ENCODE results near the gene COL4A1.

The COL4A1 gene

DNA sequence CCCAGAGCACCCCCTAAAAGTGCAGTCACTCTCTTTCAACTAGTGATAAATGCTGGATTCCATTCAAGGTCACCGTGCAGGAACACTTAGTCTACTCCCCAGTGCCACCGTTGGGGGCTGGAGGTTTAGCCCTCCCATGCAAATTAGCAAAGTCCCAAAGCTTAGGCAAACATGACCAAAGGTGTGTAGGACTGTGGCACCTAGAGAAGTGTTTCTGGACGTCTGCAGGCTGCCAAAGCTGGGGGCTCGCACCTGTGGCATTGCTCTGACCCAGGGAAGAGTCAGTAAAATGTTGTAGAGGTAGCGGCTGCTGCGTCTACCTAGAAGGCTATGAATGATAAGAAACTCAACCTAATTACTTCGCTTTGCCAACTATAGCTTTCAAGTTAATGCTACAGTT, 13.9 kb downstream of the COL4A1 start:
- DNase-seq (ENCODE audit: low read depth in 2 of 2) = no peak

DNA sequence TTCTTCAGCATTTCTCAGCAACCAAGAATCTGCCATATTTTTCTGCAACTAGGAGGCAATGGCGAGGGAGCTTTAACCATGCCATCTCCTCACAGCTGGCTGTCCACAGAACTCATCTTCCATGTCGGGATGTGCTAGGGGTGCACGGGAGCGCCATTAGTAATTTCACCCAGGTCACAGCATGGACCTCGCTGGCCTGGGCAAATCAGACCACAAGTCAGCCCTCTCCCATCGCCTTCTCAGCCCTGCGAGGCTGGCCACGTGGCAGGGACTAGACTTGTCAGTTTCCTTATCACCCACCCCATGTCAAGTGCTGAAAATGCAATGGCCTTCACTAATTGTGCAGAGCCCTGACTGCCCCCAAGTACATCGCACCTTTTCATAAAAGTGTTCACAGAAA, 15.7 kb downstream of the COL4A1 start:
- DNase-seq (ENCODE audit: low read depth in 2 of 2) = no peak

DNA sequence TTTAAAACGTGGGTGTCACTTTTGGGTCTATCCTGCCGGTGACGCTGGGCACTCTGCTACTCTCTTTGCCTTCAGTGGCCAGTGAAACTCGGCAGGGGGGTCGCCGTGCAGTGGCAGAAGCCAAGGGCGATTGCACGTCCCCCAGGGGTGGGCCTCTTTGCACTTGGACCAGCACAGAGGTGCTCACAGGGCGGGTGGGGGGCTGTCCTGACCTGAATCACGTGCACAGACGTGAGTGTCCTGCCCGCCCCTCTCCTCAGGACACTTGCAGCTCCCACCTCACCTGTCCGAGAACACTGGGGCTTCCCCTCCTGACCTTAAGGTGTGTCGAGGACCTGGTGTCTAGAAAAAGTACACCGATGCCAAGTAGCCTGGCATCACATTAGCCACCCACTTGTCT, 16.1 kb downstream of the COL4A1 start:
- DNase-seq (ENCODE audit: low read depth in 2 of 2) = no peak

DNA sequence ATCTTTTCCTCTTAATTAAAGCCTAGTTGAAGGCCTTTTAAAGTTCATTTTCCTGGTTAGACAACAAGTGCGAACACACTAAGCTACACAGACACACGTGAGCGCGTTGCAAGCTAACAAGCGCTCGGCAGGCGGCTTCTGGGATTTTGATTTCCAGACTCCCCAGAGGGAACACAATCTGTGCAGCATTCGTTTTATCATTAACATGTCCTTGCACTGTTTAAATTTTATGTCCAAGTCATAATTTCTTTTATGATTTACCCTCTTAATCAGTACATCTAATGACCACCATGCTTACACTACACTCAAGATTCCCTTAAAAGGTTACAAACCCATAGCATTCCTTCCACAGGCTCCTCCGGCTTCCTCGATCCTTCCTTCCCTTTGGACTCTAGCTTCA, 16.8 kb downstream of the COL4A1 start:
- DNase-seq (ENCODE audit: low read depth in 2 of 2) = no peak

DNA sequence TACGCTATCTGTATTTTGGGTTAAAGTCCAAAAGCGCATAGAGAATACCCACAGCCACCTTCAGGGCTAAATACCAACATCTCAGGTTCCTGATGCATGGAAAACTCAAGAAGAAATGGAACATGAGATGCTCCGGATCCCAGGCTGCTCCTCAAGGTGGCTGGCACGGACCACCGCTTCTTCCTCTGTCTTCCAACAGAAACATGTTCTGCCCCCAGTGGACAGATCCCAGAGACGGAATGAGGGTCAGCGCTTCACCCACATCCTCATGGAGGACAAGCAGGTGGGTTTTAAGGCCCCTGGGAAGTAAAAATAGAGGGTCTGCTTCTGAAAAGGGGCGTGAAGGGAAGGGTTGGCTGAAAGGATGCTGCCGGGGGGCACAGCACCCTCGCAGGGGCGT, 17.3 kb downstream of the COL4A1 start:
- no peak for DNase-seq (ENCODE audit: low read depth in 2 of 2)

DNA sequence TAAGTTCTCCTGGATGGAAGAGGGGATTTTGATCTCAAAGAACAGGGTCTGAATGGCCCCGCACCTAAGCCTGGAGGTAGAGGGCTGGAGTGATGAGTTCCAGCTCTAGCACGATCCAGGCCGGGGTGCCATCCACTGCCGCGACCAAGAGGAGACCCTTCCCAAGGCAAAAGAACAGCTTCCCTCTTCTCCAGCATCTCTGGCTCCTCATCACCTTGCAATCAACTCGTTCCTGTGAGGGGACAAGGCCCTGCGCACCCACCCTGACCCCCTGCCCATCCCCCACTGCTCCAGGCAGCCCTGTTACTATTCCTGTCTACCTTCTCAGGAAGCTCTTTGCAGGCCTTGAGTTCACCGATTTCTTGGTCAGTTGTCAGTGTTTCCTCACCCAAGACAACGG, 17.8 kb downstream of the COL4A1 start:
- DNase-seq (ENCODE audit: low read depth in 2 of 2) = no peak

DNA sequence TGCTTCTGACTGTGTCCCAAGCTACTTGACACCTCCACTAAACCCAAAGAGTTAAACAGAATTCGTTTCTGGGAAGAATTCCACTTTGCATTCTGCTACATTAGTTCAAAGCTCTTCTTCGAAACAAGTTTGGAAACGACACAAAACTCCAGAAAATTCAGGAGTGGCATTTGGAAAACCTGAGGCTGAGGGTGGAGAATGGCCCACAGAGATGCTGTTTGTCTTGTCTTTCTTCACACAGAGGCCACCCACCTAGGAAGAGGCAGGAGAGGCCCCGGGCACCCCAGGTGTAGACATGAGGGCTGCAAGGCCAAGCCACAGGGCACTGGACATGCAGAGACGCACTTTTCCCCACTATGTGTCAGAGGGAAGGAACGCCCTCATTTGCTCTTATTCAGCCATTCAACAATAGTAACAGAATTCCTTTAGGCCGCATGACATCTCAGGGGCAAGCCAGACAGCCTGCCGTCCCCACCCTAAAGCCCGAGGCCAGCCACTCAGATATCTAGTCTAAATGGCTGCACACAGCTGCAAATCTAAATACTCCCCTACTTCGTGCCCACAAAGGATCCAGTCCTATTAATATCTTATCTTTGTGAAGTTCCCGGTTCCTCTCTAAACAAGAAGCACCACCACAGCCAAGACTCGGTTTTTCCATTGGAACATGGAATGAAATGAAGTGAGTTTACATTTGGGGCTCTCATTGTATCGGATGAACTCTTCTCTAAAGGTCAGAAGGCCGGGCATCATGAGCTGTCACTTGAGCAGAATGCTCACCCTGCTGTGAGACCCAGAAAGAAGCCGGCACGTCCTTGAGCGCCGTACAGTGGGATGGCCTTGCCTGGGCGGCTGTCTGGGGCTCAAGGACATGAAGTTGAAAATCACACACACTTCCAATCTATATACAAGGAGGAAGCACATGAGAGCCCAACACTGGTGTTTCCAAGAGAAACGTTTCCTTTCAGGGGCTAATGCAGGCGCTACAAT, 19.8 kb downstream of the COL4A1 start:
- DNase-seq (ENCODE audit: low read depth in 2 of 2) = no peak

DNA sequence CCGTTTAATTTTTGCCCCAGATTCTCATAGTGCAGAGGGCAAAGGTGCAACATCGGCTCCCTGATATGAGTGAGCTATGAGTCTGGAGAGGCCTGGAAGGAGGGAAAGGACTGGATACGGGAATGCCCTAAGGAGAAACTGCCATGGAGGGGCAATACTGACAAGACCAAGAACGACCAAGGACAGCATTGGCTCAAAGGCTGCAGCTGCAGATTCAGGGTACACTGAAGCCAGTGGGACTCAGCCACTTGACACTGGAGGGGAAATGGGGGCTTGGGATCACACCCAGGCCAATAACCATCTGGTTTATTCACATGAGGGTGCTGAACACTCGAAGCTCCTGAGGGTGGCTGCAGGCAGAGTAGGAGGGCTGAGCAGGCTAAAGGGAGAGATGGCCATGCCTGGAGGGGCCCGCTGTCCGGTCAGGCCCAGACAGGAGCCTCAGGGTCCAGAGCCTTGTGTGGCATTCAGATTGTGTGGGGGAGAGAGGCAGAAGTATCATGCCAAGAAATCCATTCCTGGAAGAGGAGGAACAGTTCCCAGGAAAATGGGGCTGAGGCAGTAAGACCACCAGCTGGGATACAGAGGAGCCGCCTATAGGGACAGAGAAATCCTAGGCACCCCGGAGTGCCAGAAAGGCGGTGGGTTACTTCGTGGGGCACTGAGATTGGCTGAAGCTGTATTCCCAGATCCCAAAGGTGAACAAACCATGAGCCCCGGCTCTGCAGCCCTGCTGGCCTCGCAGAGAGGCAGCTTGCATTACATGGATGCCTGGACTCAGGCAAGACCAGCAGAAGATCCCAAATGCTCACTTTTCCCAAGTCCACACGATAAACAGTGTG, 20.7 kb downstream of the COL4A1 start:
- no peak for DNase-seq (ENCODE audit: low read depth in 2 of 2)

DNA sequence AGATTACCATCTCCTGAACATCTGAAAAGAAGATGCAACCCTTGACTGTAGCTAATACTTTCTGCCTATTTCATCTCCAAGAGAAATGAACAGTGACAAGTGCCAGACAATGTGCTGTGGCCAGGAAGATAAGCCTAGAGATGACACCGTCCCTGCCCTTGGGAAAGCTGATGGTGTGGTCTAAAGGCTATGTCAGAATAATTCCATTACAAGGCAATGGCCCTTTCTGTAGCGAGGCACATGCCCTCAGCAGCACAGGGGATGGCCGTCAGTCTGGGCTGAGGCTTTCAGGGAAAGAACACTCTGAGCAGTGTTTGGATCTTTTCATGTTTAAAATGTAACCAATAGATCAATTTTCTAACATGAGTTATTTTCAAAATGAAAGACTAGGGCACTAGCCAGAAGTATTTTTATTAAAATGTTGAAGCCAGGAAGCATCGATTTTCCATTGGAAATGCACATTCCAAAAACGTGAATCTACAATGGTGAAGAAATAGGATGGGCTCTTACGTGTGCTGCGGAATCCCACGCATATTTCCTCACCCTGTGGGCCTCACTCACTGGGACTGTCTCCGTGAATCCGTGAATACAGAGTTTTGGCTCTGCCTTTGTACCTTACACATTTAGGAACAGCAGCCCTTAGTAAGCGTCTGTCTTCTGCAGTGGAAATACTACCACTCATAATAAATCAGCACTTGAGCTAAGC, 22.0 kb downstream of the COL4A1 start:
- no peak for DNase-seq (ENCODE audit: low read depth in 2 of 2)

DNA sequence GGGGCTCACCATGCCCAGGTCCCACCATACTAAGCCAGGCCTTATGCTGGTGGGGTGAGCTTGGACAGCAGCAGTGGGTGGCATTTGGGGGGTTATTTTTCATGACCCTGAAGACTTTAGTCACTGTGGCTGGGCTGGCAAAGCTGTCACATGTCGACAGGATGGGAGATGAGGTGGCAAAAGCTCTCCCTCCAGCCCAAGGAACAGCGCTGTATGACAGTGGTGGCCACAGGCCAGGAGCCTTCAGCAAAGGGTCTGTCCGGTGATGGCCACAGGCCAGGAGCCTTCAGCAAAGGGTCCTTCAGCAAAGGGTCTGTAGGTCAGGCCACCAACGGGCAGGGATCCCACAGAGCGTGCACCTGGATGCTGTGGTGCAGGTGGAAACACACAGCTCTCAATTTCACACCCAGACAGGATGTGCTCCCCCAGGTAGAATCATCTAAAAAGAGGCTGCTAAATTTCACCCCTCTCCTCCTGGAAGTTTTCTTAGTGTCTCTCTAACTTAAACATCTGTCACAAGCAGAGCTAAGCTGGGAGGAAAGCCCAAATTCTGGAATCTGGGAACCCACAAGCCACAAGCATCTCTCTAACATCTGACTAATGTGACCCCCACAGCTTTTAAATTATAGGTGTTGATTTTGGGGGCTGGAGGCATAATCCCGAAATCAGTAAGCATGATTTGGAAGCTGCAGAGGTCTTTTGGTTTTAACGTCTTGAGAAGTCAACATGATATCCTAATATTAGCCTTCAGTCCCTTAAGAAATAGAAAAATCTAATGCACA, 23.0 kb downstream of the COL4A1 start:
- DNase-seq (ENCODE audit: low read depth in 2 of 2) = no peak

DNA sequence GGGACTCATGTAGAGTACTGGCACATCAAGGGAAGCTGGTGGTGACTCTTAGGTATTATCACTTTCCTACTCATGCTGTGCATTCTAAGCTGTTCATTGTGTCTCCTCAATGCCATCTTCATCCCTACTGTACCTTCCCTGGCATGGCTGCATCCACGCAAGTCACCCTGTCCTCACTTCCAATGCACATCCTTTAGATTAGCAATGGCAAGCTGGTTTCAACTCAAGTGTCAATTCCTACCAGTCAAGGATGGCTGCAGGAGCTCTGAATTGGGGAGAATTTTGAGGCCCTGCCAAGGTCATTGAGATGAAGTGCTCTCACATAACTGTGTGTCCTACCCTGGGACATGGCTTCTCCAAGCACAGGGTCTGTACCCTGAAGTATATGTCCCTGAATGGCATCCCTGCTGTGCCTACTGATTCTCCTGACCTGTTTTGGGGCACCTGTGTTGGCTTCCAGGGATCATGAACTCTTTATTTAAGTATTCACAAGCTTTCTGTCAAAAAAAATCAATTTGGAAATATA, 24.6 kb downstream of the COL4A1 start:
- no peak for DNase-seq (ENCODE audit: low read depth in 2 of 2)

DNA sequence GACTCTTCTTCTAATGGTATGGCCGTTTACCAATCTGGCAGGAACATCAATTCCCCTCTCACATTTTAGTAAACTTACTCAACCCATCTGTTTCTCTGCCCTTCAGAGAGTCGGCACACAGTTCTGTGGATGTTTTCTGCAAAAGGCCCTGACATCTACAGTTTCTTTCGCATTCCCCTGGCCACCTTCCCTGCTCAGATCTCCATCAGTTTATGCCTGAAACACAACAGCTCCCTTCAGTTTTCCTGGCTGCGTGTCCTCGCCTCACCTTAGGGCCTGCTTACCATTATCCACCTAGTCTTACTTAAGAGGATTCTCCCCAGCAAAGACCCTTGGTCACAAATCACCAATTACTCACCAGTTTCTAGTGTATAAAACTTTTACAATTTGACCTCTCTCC, 25.2 kb downstream of the COL4A1 start:
- DNase-seq (ENCODE audit: low read depth in 2 of 2) = no peak

DNA sequence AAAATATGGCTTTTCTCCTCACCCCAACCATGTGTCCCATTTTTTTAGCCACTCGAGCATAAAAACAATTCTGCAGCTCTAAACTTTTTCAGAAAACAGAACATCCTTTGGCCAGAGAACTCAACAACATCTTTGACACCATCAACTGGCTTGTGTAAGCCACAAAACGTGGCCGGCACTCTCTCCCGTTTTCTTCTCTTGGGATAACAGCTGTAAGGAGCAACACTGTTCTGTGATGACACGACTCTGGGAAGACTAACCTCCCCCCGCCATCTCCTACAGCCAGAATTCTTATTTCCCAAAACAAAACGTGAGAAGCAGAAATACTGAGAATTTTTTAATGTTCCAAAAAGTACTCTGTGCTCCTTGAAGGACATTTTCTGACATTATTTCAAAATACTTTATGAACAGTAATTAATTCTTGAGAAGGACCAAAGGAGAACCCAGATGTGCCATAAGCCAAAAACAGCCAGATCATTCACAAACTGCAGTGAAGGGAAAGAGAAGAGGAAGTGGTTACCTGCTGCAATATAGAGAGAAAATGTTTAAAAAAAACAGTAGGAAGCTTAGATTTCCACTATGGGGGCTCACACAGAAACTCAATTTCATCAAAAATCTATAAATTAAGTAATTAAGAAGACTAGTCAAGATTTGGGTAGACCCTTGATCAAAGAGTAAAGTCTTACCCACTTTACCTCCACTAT, 25.8 kb downstream of the COL4A1 start:
- DNase-seq (ENCODE audit: low read depth in 2 of 2) = no peak

DNA sequence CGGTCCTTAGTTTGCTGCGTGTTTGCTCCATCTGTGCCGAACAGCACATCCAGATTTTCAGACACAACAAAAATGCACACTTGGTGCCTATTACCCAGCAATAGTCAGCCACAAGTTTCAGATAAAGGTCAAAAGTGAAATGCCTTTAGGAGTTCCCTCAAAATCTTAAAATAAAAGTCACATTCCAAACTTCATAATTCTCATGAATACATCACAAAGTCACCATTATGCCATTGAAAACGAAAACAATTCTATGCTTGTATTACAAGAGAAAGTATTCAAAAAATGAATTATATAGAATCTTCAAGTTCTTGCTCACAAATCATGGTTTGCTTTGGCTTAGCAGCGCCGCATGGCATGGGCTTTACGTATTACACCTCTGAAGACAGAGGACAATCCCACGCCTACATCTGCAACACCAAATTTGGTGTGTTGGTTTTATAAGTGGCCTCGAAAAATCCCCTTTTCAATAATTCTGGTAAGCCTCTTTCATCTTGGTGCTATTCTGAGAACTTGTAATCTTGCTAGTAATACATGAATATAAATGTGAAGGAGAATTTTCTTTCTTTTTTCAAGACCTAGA, 26.6 kb downstream of the COL4A1 start:
- DNase-seq (ENCODE audit: low read depth in 2 of 2) = no peak

DNA sequence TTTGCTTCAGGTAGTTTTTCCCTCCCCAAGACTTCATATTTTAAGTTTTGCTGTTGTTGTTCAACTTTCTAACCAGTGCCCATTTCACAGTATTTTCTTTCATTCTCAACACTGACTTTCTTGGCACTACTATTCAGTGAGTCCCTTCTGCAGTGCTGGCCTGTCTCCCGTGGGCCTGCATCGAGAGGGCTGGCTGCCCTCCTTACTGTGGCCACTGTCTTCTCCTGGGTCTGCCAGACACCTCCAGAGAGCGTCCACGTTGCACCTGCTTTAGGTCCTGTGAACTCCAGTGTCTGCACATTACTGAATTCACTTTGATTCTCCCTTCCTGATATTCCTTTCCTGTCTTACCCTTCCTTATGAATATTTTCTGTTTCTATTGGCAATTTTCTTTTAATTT, 27.3 kb downstream of the COL4A1 start:
- DNase-seq (ENCODE audit: low read depth in 2 of 2) = no peak

DNA sequence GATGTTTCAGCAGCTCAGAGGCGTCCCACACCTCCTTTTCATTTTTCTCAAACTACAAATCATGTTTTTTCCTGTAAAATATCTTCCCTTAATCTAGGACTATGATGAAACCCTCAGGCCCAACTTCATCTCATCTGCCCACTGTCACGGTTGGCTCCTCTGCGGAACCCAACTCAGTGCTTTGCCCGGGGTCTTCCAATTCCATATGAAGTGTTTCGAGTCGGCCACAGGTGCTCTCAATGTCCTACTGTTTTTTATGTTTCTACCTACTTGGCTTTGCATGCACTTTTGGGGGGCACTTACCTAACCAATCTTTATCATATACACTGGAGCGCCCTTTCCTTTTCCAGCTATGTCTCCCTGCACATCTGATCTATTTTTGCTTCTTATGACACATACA, 28.1 kb downstream of the COL4A1 start:
- DNase-seq (ENCODE audit: low read depth in 2 of 2) = no peak

DNA sequence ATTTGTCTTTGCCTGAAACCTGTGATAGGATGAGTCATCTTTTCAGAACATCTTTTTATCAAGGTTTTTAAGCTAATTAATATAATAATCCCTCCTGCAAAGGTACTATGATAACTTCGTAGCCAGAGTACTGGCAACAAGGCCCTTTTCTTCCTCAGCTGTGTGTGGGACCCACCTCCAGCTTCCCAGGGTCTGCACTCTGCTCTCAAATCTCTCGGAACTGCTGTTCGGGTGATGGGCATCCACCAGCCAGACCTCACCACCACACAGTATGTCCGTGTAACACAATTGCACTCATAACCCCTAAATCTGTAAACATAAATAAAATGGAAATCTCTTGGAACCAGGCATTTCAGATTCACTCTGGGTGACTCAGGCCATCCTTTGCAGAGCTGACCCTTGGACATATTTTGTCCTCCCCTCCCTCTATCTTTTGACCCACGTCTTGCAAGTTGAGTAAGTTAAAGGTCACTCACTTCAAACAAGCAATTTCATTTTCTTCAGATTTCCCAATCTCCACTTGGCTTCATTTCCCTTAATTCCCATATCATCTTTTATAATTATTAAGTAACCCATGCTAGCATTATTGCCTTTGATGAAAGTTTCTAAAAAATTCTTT, 29.5 kb downstream of the COL4A1 start:
- DNase-seq (ENCODE audit: low read depth in 2 of 2) = no peak

DNA sequence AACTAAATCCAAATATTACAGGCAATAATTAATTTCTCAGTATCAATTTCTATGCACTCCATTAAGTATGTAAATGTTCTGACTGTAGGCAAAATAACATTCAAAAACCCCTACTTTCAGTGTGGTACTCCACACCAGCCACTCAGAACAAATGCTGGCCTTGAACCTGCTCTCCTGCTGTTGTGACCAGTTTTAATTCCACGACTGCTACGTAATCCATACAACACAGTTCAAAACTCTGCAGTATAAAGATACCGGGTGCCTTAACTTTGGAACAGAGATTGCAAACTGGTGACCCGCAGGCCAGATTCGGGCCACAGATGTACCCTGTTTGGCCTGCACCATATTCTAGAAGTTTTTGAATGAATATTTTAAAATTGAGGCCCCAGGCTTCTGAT, 30.4 kb downstream of the COL4A1 start:
- DNase-seq (ENCODE audit: low read depth in 2 of 2) = no peak

DNA sequence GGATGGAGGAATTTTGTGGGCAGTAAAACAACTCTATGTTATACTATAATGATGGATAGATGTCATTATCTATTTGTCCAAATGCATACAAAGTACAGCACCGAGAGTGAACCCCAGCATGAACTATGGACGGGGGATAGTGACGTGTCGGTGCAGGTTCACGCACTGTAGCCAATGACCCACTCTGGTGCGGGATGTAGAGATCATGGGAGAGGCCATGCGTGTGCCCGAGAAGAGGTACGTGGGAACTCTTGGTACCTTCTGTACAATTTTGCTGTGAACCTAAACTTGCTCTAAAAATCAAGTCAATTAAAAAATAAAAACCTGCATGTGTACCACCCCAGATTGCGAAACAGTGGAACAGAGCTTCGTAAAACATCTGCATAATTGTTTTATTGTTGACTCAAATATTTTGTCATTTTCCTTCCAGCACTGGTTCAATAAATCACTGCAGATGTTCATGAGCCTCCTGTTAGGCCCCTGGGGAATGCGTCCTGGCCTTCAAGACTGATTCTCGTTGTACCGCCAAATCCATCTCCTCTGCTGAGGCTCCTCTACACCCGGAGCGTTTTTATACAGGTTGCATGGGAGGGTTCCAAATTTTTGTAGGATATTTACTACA, 30.9 kb downstream of the COL4A1 start:
- DNase-seq (ENCODE audit: low read depth in 2 of 2) = no peak
